SU-DHL-6 (cell line): ENCODE data around the gene XRCC4.

Source experiments
- CTCF ChIP-seq: fragments of 200-600 bp; sonication (generic); IDR thresholded peaks from one replicate; pipeline ENCODE4 v1.5.1; 2017; ENCODE audit warnings: antibody characterized with exemption, mild to moderate bottlenecking, low read length, moderate library complexity; ENCODE audit not compliant: insufficient read depth, poor library complexity, severe bottlenecking
- EZH2phosphoT487 ChIP-seq: fragments of 200-600 bp; sonication (generic), shearing (Covaris generic); conservative IDR thresholded peaks from 2 replicates; pipeline ENCODE4 v1.6.1; 2018; ENCODE audit warnings: mild to moderate bottlenecking, antibody characterized with exemption, low read length, moderate library complexity, mixed read lengths

- TF ChIP-seq CTCF = no peak
- TF ChIP-seq EZH2phosphoT487 = no peak
These were observed 22.1 kb downstream of the XRCC4 start for GRCh38 chr5:83099445-83099844.
